Esophagus muscularis mucosa (tissue), 4 donors: ENCODE results near the gene CC2D1A.

Experiments used
- CTCF ChIP-seq, 3 experiments: fragments of 200-600 bp in 2 of 3; fragments of 450-650 bp in 1 of 3; sonication (generic) in 2 of 3; IDR thresholded peaks; one replicate each; pipeline ENCODE4 v1.5.1; 2017 to 2019; ENCODE audit warnings: antibody characterized with exemption in 3 of 3, mild to moderate bottlenecking in 2 of 3, moderate library complexity in 1 of 3
- EP300 ChIP-seq: sonication (generic); formaldehyde crosslinking; IDR thresholded peaks from one replicate; pipeline ENCODE4 v1.6.1; 2017; ENCODE audit warnings: antibody characterized with exemption
- POLR2A ChIP-seq: fragments of 450-650 bp; IDR thresholded peaks from one replicate; pipeline ENCODE4 v1.6.1; 2017; ENCODE audit warnings: antibody characterized with exemption, moderate library complexity, mild to moderate bottlenecking, low read depth

- TF ChIP-seq CTCF (IDR thresholded peaks at IDR 0.05), result no peak
- TF ChIP-seq EP300, result no peak
- no peak for TF ChIP-seq POLR2A
These were observed 23.2 kb upstream of the CC2D1A start for GRCh38 chr19:13882836-13883235.
